ENCODE measurements around the gene DISC1. TPM values are rescaled to one million over a fixed set of nuclear protein-coding genes. Genes with fewer than 3 reads are reported as not detected.

DISC1 gene
- total RNA-seq, 4 donors from 2014 or later: 7.1 to 33.4 (median 14.9) TPM

DNA sequence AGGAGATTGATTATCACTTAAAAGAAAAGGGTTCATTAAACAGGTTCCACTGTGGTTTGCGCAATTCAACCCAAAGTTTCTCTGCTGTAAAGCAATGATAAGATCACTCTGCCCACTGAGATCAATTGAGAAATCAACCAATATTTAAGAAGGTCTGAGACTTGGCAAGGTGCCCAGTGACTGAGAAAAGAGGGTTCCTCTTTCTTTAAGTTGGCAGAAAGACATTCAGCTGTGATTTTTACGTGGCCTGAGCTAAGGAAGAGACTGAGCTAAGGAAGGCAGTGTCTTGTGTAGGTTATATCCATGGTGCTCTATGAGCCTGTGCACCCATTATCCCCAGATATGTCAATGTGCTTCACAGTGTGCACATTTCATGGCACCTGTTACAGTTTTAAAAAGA lies 344.1 kb downstream of the DISC1 start:
- no peak overlapping the region for H3K4me3 ChIP-seq

DNA sequence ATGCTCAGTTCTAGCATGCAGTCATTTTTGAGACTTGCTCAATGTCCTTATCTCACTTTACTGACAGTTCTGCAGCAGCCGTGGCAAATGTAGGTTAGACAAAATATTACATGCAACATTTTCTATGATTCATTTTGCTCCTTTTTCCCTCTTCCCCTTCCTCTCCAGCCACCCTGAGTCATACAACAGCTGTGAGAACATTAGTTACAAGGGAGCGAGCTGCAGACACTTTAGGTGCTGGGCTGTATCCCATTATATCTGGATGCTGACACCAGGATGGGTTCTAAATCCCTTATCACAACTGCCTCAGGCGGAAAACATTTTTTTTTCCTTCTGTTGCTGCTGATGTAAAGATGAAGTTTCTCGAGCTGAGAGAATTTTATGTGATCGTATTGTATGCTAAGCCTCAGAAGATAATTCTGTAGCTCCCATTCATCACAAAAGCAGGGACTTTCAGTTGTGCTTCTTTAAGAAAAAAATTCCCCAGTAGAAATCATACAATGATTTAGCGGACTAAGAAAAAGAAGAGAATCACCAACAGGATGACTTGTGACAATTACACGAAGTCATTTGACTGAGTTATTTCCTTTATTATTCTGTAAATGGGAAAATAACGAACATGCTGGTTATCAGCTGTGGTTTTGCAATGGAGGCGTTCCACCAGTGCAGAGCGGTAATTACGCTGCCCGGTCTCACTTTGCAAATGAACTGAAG lies 345.0 kb downstream of the DISC1 start:
- DNase-seq: no peak
- H3K4me3 ChIP-seq: no peak overlapping the region
- TF ChIP-seq, protein P1, sequence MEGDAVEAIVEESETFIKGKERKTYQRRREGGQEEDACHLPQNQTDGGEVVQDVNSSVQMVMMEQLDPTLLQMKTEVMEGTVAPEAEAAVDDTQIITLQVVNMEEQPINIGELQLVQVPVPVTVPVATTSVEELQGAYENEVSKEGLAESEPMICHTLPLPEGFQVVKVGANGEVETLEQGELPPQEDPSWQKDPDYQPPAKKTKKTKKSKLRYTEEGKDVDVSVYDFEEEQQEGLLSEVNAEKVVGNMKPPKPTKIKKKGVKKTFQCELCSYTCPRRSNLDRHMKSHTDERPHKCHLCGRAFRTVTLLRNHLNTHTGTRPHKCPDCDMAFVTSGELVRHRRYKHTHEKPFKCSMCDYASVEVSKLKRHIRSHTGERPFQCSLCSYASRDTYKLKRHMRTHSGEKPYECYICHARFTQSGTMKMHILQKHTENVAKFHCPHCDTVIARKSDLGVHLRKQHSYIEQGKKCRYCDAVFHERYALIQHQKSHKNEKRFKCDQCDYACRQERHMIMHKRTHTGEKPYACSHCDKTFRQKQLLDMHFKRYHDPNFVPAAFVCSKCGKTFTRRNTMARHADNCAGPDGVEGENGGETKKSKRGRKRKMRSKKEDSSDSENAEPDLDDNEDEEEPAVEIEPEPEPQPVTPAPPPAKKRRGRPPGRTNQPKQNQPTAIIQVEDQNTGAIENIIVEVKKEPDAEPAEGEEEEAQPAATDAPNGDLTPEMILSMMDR (IDR thresholded peaks at IDR 0.05): no peak
- no peak for TF ChIP-seq POLR2A (IDR thresholded peaks at IDR 0.05)

More for the DNA sequence above, 344.1 kb downstream of the DISC1 start:
- no peak overlapping the region for H3K27ac ChIP-seq
- DNase-seq: no peak
- no peaks in the 10 kb centered on the region for H3K4me1 ChIP-seq
- TF ChIP-seq, protein P1 (IDR thresholded peaks at IDR 0.05): no peak
- no peak for TF ChIP-seq POLR2A (IDR thresholded peaks at IDR 0.05)
- no peaks in the 10 kb centered on the region for H3K27me3 ChIP-seq
- H3K36me3 ChIP-seq: no peaks in the 10 kb centered on the region
- intact Hi-C loops (cut with DNase I; ENCODE audit: low total_unique reads): no loop called here
- H3K9me3 ChIP-seq: no peaks in the 10 kb centered on the region

DNA sequence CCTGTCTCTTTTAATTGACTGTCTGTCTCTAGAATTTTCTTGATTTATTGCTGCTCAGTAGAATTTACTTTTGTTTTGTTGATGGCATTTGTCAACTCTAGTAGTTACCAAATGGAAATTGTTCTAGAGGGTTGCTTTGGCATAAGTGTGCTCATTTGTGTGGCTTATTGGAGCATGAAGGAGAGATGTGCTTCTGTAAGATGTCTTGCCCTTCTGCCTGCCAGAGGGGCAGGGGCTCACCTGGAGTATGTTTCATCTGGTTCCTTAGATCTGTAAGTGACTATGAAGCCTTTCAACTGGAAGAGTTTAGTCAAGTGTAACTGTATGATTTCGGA lies 345.5 kb downstream of the DISC1 start:
- Histone ChIP-seq H3K27me3 (no peaks in the 10 kb centered on the region), H3K9me3 (no peaks in the 10 kb centered on the region), H3K4me3 (no peak overlapping the region), H3K4me1 (no peaks in the 10 kb centered on the region), H3K36me3 (no peaks in the 10 kb centered on the region), H3K27ac (no peak overlapping the region)
- no peak for DNase-seq
- intact Hi-C loops (cut with DNase I; ENCODE audit: low total_unique reads): no loop called here
- no peak for TF ChIP-seq POLR2A (IDR thresholded peaks at IDR 0.05)
- TF ChIP-seq, protein P1 (IDR thresholded peaks at IDR 0.05): no peak

More for the DNA sequence above, 345.0 kb downstream of the DISC1 start:
- Histone ChIP-seq H3K9me3 (no peaks in the 10 kb centered on the region), H3K27me3 (no peaks in the 10 kb centered on the region), H3K27ac (no peak overlapping the region), H3K36me3 (no peaks in the 10 kb centered on the region), H3K4me1 (no peaks in the 10 kb centered on the region)
- intact Hi-C loops (cut with DNase I; ENCODE audit: low total_unique reads): no loop called here

GRCh38 chr1:231973830-231974229 lies 347.2 kb downstream of the DISC1 start:
- intact Hi-C loops (cut with DNase I; ENCODE audit: low total_unique reads): no loop called here
- no peak overlapping the region for H3K27ac ChIP-seq
- H3K4me3 ChIP-seq: no peak overlapping the region
- no peaks in the 10 kb centered on the region for H3K4me1 ChIP-seq
- no peaks in the 10 kb centered on the region for H3K9me3 ChIP-seq
- TF ChIP-seq, protein P1 (IDR thresholded peaks at IDR 0.05): no peak
- no peak for TF ChIP-seq POLR2A (IDR thresholded peaks at IDR 0.05)
- no peaks in the 10 kb centered on the region for H3K36me3 ChIP-seq
- no peaks in the 10 kb centered on the region for H3K27me3 ChIP-seq
- no peak for DNase-seq

- TF ChIP-seq, protein P1 (IDR thresholded peaks at IDR 0.05): no peak
- no peak for TF ChIP-seq POLR2A (IDR thresholded peaks at IDR 0.05)
- intact Hi-C loops (cut with DNase I; ENCODE audit: low total_unique reads): no loop called here
- no peaks in the 10 kb centered on the region for H3K4me1 ChIP-seq
- H3K27me3 ChIP-seq: no peaks in the 10 kb centered on the region
- no peak overlapping the region for H3K27ac ChIP-seq
- H3K4me3 ChIP-seq: no peak overlapping the region
- no peaks in the 10 kb centered on the region for H3K9me3 ChIP-seq
- DNase-seq: no peak
- H3K36me3 ChIP-seq: no peaks in the 10 kb centered on the region
These were observed 349.6 kb downstream of the DISC1 start for GRCh38 chr1:231976231-231976630.

Data from uterus (tissue), 4 donors.